Neural cell (in vitro differentiated cells): ENCODE results near the gene STC2. TPM values are rescaled to one million over a fixed set of nuclear protein-coding genes. Genes with fewer than 3 reads are reported as not detected.

ENCODE experiments used
- H2AFZ ChIP-seq: fragments of 200-600, 300-800 bp; sonication (generic), shearing (Covaris generic); 2 replicates; pipeline ENCODE4 v1.6.0; 2014; ENCODE audit warnings: low read depth, mild to moderate bottlenecking, antibody characterized with exemption, low read length, moderate library complexity
- H3F3A ChIP-seq: fragments of 200-600 bp; shearing (Covaris generic); 2 replicates; pipeline ENCODE4 v1.6.1; 2016; ENCODE audit warnings: mild to moderate bottlenecking, moderate library complexity, mixed read lengths, antibody characterized with exemption, low read length; ENCODE audit not compliant: insufficient read depth, poor library complexity, severe bottlenecking
- H3K27ac ChIP-seq: fragments of 200-600, 300-800 bp; sonication (generic), shearing (Covaris generic); 2 replicates; pipeline ENCODE4 v1.5.1; 2014; ENCODE audit warnings: mild to moderate bottlenecking, low read length, moderate library complexity
- H3K27me3 ChIP-seq: fragments of 300-800, 200-600 bp; sonication (generic), shearing (Covaris generic); 2 replicates; pipeline ENCODE4 v1.6.0; 2014; ENCODE audit warnings: mild to moderate bottlenecking, low read depth, low read length, moderate library complexity; ENCODE audit not compliant: insufficient read depth
- H3K36me3 ChIP-seq: fragments of 300-800, 200-600 bp; sonication (generic), shearing (Covaris generic); 2 replicates; pipeline ENCODE4 v1.5.1; 2014; ENCODE audit warnings: mild to moderate bottlenecking, antibody characterized with exemption, low read length, moderate library complexity; ENCODE audit not compliant: insufficient read depth
- H3K4me2 ChIP-seq: fragments of 300-800, 200-600 bp; sonication (generic), shearing (Covaris generic); 2 replicates; pipeline ENCODE4 v1.6.0; 2014; ENCODE audit warnings: mild to moderate bottlenecking, low read length
- H3K4me3 ChIP-seq: fragments of 300-800, 200-600 bp; sonication (generic), shearing (Covaris generic); 2 replicates; pipeline ENCODE4 v1.5.1; 2014; ENCODE audit warnings: mild to moderate bottlenecking, low read length, moderate library complexity
- H3K79me2 ChIP-seq: fragments of 200-600 bp; shearing (Covaris generic); replicated peaks from 2 replicates; pipeline ENCODE4 v1.6.0; 2014; ENCODE audit warnings: mild to moderate bottlenecking, low read length, moderate library complexity; ENCODE audit not compliant: insufficient read depth
- H3K9ac ChIP-seq: fragments of 300-800, 200-600 bp; sonication (generic), shearing (Covaris generic); 2 replicates; pipeline ENCODE4 v1.6.1; 2016; ENCODE audit warnings: mild to moderate bottlenecking, low read length, mixed read lengths
- H3K9me2 ChIP-seq: fragments of 200-600 bp; shearing (Covaris generic); 2 replicates; pipeline ENCODE4 v1.6.1; 2016; ENCODE audit warnings: mild to moderate bottlenecking, low read length, mixed read lengths; ENCODE audit not compliant: insufficient read depth
- H3K9me3 ChIP-seq: fragments of 200-600, 300-800 bp; sonication (generic), shearing (Covaris generic); 2 replicates; pipeline ENCODE4 v1.6.1; 2016; ENCODE audit warnings: mild to moderate bottlenecking, mixed run types, low read length, moderate library complexity, mixed read lengths
- H4K20me1 ChIP-seq: fragments of 200-600 bp; shearing (Covaris generic); 2 replicates; pipeline ENCODE4 v1.6.1; 2016; ENCODE audit warnings: mild to moderate bottlenecking, mixed run types; ENCODE audit not compliant: insufficient read depth
- EP300 ChIP-seq: fragments of 450-650 bp; conservative IDR thresholded peaks from 2 replicates; pipeline ENCODE4 v1.6.1; 2014; ENCODE audit warnings: antibody characterized with exemption, mild to moderate bottlenecking, moderate library complexity; ENCODE audit not compliant: poor library complexity, severe bottlenecking
- EZH2 ChIP-seq: fragments of 200-600, 300-800 bp; shearing (Covaris generic), sonication (generic); IDR thresholded peaks from 2 replicates; pipeline ENCODE4 v1.6.1; 2014; ENCODE audit warnings: antibody characterized with exemption, low read length, borderline replicate concordance, mild to moderate bottlenecking; ENCODE audit not compliant: insufficient read depth, poor library complexity, severe bottlenecking
- MXI1 ChIP-seq: fragments of 450-650 bp; conservative IDR thresholded peaks from 2 replicates; pipeline ENCODE4 v1.6.1; 2014; ENCODE audit warnings: antibody characterized with exemption, mild to moderate bottlenecking; ENCODE audit not compliant: poor library complexity, severe bottlenecking
- POLR2AphosphoS5 ChIP-seq: IDR thresholded peaks from 2 replicates; pipeline ENCODE4 v1.6.1; 2012
- RAD21 ChIP-seq: fragments of 450-650 bp; conservative IDR thresholded peaks from 2 replicates; pipeline ENCODE4 v1.6.1; 2014; ENCODE audit warnings: antibody characterized with exemption, mild to moderate bottlenecking, moderate library complexity
- REST ChIP-seq: IDR thresholded peaks from 2 replicates; pipeline ENCODE4 v1.6.1; 2012; ENCODE audit warnings: borderline replicate concordance
- SMC3 ChIP-seq: fragments of 450-650 bp; conservative IDR thresholded peaks from 2 replicates; pipeline ENCODE4 v1.6.1; 2014; ENCODE audit warnings: antibody characterized with exemption, mild to moderate bottlenecking, moderate library complexity; ENCODE audit not compliant: poor library complexity
- TAF1 ChIP-seq: IDR thresholded peaks from 2 replicates; pipeline ENCODE4 v1.6.1; 2012; ENCODE audit warnings: low read depth
- polyA plus RNA-seq: library from polyadenylated mRNA; depleted of rRNA; stranded (reverse); fragments of >200 nt; gene quantifications from 2 replicates; pipeline ENCODE4 v1.2.3, GENCODE V29; 2014
- TF ChIP-seq, protein P1 (sequence below): fragments of 450-650 bp; IDR thresholded peaks from 2 replicates; pipeline ENCODE4 v1.5.1; 2014; ENCODE audit warnings: antibody characterized with exemption, mild to moderate bottlenecking, moderate library complexity; ENCODE audit not compliant: poor library complexity, severe bottlenecking

The STC2 gene
- polyA plus RNA-seq, 1 donor from 2014 or later, result 0.09 TPM

- Histone ChIP-seq H3K4me3 (no peak overlapping the region), H3K27me3 (peaks cover 63% of the 10 kb centered on the region), H3K36me3 (no peaks in the 10 kb centered on the region), H3K4me2 (no peak overlapping the region), H3K9me2 (no peaks in the 10 kb centered on the region), H3K9ac (no peak overlapping the region), H3K9me3 (no peaks in the 10 kb centered on the region), H2AFZ (no peak overlapping the region), H3F3A (no peaks in the 10 kb centered on the region), H3K27ac (no peak overlapping the region), H3K79me2 (no peaks in the 10 kb centered on the region), H4K20me1 (no peaks in the 10 kb centered on the region)
- TF ChIP-seq EP300 (no peak), MXI1 (no peak), REST (no peak), EZH2 (no peak), RAD21 (no peak), SMC3 (no peak), TAF1 (no peak), POLR2AphosphoS5 (no peak)
- TF ChIP-seq, protein P1, sequence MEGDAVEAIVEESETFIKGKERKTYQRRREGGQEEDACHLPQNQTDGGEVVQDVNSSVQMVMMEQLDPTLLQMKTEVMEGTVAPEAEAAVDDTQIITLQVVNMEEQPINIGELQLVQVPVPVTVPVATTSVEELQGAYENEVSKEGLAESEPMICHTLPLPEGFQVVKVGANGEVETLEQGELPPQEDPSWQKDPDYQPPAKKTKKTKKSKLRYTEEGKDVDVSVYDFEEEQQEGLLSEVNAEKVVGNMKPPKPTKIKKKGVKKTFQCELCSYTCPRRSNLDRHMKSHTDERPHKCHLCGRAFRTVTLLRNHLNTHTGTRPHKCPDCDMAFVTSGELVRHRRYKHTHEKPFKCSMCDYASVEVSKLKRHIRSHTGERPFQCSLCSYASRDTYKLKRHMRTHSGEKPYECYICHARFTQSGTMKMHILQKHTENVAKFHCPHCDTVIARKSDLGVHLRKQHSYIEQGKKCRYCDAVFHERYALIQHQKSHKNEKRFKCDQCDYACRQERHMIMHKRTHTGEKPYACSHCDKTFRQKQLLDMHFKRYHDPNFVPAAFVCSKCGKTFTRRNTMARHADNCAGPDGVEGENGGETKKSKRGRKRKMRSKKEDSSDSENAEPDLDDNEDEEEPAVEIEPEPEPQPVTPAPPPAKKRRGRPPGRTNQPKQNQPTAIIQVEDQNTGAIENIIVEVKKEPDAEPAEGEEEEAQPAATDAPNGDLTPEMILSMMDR, result no peak
Observed at GRCh38 chr5:173330338-173331206, 2.4 kb upstream of the STC2 start.

- no peaks in the 10 kb centered on the region for H3K79me2 ChIP-seq
- H3K27ac ChIP-seq, result no peak overlapping the region
- H2AFZ ChIP-seq, result no peak overlapping the region
- H3K9me3 ChIP-seq, result no peaks in the 10 kb centered on the region
- H3K9ac ChIP-seq, result no peak overlapping the region
- H3K4me2 ChIP-seq, result peak overlapping the region; percentile 36
- H4K20me1 ChIP-seq, result no peaks in the 10 kb centered on the region
- H3K9me2 ChIP-seq, result no peaks in the 10 kb centered on the region
- H3K27me3 ChIP-seq, result peaks cover 71% of the 10 kb centered on the region
- TF ChIP-seq SMC3, result no peak
- TF ChIP-seq, protein P1, result no peak
- peak overlapping the region; percentile 65 for H3K4me3 ChIP-seq
- H3K36me3 ChIP-seq, result no peaks in the 10 kb centered on the region
- H3F3A ChIP-seq, result no peaks in the 10 kb centered on the region
Observed at GRCh38 chr5:173329491-173330337, 1.5 kb upstream of the STC2 start.
